OCI-LY1 (cell line): ENCODE results near the gene MTUS2.

Experiments used
- H2AFZ ChIP-seq: fragments of 200-600 bp; sonication (generic), shearing (Covaris generic); 2 replicates; pipeline ENCODE4 v1.6.0; 2014; ENCODE audit warnings: antibody characterized with exemption, mild to moderate bottlenecking, low read length
- H3F3A ChIP-seq: fragments of 200-600 bp; sonication (generic), shearing (Covaris generic); 2 replicates; pipeline ENCODE4 v1.6.0; 2014; ENCODE audit warnings: mild to moderate bottlenecking, antibody characterized with exemption, low read length, moderate library complexity; ENCODE audit not compliant: insufficient read depth
- H3K27ac ChIP-seq: fragments of 200-600 bp; sonication (generic); 2 replicates; pipeline ENCODE4 v1.5.1; 2014; ENCODE audit warnings: low read length, mixed run types, mild to moderate bottlenecking, low read depth; ENCODE audit not compliant: poor library complexity, severe bottlenecking
- H3K27me3 ChIP-seq: fragments of 200-600 bp; sonication (generic); 2 replicates; pipeline ENCODE4 v1.6.0; 2014; ENCODE audit warnings: antibody characterized with exemption, mild to moderate bottlenecking, low read length, moderate library complexity; ENCODE audit not compliant: insufficient read depth
- H3K36me3 ChIP-seq: fragments of 200-600 bp; sonication (generic); 2 replicates; pipeline ENCODE4 v1.6.1; 2014; ENCODE audit warnings: mild to moderate bottlenecking, antibody characterized with exemption, low read length, moderate library complexity, mixed read lengths; ENCODE audit not compliant: insufficient read depth
- H3K4me1 ChIP-seq: fragments of 200-600 bp; sonication (generic); 2 replicates; pipeline ENCODE4 v1.5.1; 2014; ENCODE audit warnings: mild to moderate bottlenecking, low read length, moderate library complexity; ENCODE audit not compliant: insufficient read depth, severe bottlenecking
- H3K4me2 ChIP-seq: fragments of 200-600 bp; sonication (generic), shearing (Covaris generic); 2 replicates; pipeline ENCODE4 v1.6.1; 2014; ENCODE audit warnings: low read length
- H3K4me3 ChIP-seq: fragments of 200-600 bp; sonication (generic); 2 replicates; pipeline ENCODE4 v1.5.1; 2014; ENCODE audit warnings: low read length, low read depth, mild to moderate bottlenecking, mixed read lengths; ENCODE audit not compliant: poor library complexity, severe bottlenecking
- H3K79me2 ChIP-seq: fragments of 200-600 bp; shearing (Covaris generic); 2 replicates; pipeline ENCODE4 v1.6.1; 2016; ENCODE audit warnings: mixed run types, low read length, mixed read lengths; ENCODE audit not compliant: insufficient read depth
- H3K9ac ChIP-seq: fragments of 200-600 bp; sonication (generic), shearing (Covaris generic); 2 replicates; pipeline ENCODE4 v1.6.1; 2014; ENCODE audit warnings: mild to moderate bottlenecking, low read length, mixed read lengths
- H3K9me2 ChIP-seq: fragments of 200-600 bp; sonication (generic), shearing (Covaris generic); 2 replicates; pipeline ENCODE4 v1.6.1; 2014; ENCODE audit warnings: low read depth, mild to moderate bottlenecking, low read length, mixed read lengths
- H3K9me3 ChIP-seq: fragments of 200-600 bp; shearing (Covaris generic); 2 replicates; pipeline ENCODE4 v1.6.1; 2014; ENCODE audit warnings: low read length, mixed read lengths
- H4K20me1 ChIP-seq: fragments of 200-600 bp; sonication (generic), shearing (Covaris generic); 2 replicates; pipeline ENCODE4 v1.6.0; 2016; ENCODE audit warnings: mild to moderate bottlenecking, low read length; ENCODE audit not compliant: insufficient read depth
- EZH2 ChIP-seq: fragments of 200-600 bp; sonication (generic), shearing (Covaris generic); IDR thresholded peaks from 2 replicates; pipeline ENCODE4 v1.8.0; 2017; ENCODE audit warnings: borderline replicate concordance, mixed run types, mild to moderate bottlenecking, antibody characterized with exemption, low read length, moderate library complexity, mixed read lengths
- TF ChIP-seq, protein P1 (sequence below): fragments of 200-600 bp; sonication (generic), shearing (Covaris generic); IDR thresholded peaks from 2 replicates; pipeline ENCODE4 v1.5.1; 2017; ENCODE audit warnings: mild to moderate bottlenecking, antibody characterized with exemption, low read length, moderate library complexity, mixed read lengths

The MTUS2 gene

DNA sequence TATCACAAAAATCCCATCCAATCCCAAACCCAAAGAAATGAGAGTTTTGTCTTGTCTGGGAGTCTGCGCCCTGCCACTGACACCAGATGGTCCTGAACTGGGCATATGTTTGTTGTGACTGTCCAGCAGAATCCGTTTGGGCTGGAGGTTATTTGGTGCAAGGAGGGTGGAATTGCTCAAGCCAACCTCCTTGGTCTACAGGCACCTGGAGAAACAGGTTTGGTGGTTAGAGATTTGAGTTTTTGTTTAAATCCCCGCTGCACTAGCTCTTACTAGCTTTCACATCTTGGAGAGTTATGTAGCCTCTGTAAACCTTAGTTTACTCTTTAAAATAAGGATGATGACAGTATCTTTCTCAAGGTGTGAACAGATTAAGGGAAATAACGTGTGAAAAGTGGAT, 673.7 kb downstream of the MTUS2 start:
- Histone ChIP-seq H3K36me3 (no peaks in the 10 kb centered on the region), H3K4me3 (no peak overlapping the region), H3K4me2 (no peak overlapping the region), H3K27ac (no peak overlapping the region), H4K20me1 (no peaks in the 10 kb centered on the region), H3F3A (no peaks in the 10 kb centered on the region), H3K27me3 (no peaks in the 10 kb centered on the region), H3K9me3 (no peaks in the 10 kb centered on the region), H3K79me2 (no peaks in the 10 kb centered on the region), H2AFZ (no peak overlapping the region), H3K4me1 (no peaks in the 10 kb centered on the region), H3K9me2 (no peaks in the 10 kb centered on the region), H3K9ac (no peak overlapping the region)
- TF ChIP-seq, protein P1, sequence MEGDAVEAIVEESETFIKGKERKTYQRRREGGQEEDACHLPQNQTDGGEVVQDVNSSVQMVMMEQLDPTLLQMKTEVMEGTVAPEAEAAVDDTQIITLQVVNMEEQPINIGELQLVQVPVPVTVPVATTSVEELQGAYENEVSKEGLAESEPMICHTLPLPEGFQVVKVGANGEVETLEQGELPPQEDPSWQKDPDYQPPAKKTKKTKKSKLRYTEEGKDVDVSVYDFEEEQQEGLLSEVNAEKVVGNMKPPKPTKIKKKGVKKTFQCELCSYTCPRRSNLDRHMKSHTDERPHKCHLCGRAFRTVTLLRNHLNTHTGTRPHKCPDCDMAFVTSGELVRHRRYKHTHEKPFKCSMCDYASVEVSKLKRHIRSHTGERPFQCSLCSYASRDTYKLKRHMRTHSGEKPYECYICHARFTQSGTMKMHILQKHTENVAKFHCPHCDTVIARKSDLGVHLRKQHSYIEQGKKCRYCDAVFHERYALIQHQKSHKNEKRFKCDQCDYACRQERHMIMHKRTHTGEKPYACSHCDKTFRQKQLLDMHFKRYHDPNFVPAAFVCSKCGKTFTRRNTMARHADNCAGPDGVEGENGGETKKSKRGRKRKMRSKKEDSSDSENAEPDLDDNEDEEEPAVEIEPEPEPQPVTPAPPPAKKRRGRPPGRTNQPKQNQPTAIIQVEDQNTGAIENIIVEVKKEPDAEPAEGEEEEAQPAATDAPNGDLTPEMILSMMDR: no peak

GRCh38 chr13:29494520-29494919, 674.4 kb downstream of the MTUS2 start:
- Histone ChIP-seq H3K9me2 (no peaks in the 10 kb centered on the region), H4K20me1 (no peaks in the 10 kb centered on the region), H3K4me3 (no peak overlapping the region), H3K4me1 (no peaks in the 10 kb centered on the region), H3K27ac (no peak overlapping the region), H2AFZ (no peak overlapping the region), H3K9ac (no peak overlapping the region), H3F3A (no peaks in the 10 kb centered on the region), H3K9me3 (no peaks in the 10 kb centered on the region), H3K79me2 (no peaks in the 10 kb centered on the region), H3K27me3 (no peaks in the 10 kb centered on the region), H3K4me2 (no peak overlapping the region), H3K36me3 (no peaks in the 10 kb centered on the region)
- TF ChIP-seq EZH2: no peak
- TF ChIP-seq, protein P1: no peak

DNA sequence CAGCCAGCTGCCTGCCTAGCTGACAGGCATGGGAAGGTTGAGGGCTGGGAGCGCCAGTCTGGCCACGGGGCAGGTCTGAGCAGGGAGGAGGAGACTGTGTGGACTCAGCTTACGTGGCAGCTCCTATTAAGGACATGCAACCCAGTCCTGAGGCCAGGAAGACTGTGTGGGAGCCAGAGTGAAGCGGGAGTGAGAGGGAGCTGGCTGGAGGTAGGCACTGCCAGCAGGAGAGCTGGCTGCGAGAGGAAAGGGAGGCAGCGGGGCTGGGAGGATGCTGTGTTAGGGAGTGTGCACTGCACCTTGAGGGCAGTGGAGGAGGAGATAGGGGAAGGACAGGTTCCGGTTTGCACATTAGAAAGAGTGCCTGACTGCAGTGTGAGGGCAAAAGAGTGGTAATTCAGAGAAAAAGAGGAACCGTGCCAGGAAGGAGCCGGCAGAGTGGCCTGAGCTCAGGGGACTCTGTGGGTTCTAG, 676.1 kb downstream of the MTUS2 start:
- Histone ChIP-seq H3K27ac (no peak overlapping the region), H3K36me3 (no peaks in the 10 kb centered on the region), H3F3A (no peaks in the 10 kb centered on the region), H3K4me1 (no peaks in the 10 kb centered on the region), H3K27me3 (no peaks in the 10 kb centered on the region), H3K9ac (no peak overlapping the region), H3K4me2 (no peak overlapping the region), H2AFZ (no peak overlapping the region), H3K9me2 (no peaks in the 10 kb centered on the region), H4K20me1 (no peaks in the 10 kb centered on the region), H3K4me3 (no peak overlapping the region), H3K9me3 (no peaks in the 10 kb centered on the region), H3K79me2 (no peaks in the 10 kb centered on the region)
- no peak for TF ChIP-seq EZH2
- TF ChIP-seq, protein P1: no peak
